ENCODE results near the gene FNBP1.

The FNBP1 gene

DNA sequence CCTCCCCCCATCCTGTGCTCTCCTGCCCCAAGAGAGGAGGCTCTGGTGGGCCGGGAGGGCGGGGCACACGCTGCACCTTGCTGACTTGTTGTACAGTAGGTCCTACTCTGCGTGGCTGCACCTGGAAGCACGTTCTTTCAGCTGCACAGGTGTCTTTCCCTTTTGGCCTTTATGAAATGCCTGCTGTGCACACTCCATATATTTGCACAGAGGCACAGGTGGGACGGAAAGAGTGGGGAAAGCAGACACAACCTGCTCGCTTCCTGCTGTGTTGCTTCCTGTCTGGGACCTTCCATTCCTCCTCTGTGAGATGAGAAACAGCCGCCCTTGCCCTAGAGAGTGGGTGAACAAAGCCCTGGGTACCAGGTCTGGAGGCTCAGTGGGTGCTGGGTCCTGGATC lies 203.0 kb downstream of the FNBP1 start:
- DNase-seq (ENCODE audit: low read depth): no peak
- no peak overlapping the region for H3K4me3 ChIP-seq (ENCODE audit: low read depth, low read length)
- TF ChIP-seq, protein P1, sequence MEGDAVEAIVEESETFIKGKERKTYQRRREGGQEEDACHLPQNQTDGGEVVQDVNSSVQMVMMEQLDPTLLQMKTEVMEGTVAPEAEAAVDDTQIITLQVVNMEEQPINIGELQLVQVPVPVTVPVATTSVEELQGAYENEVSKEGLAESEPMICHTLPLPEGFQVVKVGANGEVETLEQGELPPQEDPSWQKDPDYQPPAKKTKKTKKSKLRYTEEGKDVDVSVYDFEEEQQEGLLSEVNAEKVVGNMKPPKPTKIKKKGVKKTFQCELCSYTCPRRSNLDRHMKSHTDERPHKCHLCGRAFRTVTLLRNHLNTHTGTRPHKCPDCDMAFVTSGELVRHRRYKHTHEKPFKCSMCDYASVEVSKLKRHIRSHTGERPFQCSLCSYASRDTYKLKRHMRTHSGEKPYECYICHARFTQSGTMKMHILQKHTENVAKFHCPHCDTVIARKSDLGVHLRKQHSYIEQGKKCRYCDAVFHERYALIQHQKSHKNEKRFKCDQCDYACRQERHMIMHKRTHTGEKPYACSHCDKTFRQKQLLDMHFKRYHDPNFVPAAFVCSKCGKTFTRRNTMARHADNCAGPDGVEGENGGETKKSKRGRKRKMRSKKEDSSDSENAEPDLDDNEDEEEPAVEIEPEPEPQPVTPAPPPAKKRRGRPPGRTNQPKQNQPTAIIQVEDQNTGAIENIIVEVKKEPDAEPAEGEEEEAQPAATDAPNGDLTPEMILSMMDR (IDR thresholded peaks at IDR 0.05; ENCODE audit: low read depth, low read length, missing control alignments): no peak

DNA sequence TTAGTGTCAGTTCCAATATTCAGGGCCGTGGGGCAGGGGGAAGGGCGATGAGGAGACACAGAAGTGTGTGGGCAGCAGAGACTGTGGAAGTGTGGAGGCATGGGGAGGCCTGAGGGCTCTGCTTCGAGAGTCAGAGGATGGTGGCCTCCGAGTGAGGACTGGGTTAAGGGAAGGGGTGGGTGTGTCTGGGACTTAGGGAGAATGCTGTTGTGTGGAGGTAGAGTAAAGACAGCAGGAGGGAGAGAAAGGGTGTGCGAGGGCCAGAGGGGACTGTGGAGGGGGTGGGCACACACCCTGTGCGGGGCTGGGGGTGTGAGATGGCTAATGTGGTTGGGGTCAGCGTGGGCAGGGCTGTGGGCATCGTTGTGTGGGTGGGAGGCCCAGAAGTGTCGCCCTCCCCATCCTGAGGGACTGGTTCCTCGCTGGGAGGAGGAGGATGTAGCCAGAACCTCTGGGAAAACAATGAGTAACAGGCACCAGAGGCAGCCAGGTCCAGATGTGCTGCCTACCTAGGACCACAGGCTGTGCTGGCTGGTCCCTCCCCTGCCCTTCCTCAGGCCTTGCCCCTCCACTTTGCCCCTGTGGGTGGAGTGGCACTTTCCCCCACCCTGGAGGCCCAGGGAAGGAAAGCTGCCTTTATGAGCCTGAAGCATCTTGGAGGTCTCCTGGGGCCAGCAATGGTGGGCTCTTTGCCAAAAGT lies 203.5 kb downstream of the FNBP1 start:
- TF ChIP-seq, protein P1 (IDR thresholded peaks at IDR 0.05; ENCODE audit: low read depth, low read length, missing control alignments): no peak
- no peak for DNase-seq (ENCODE audit: low read depth)

DNA sequence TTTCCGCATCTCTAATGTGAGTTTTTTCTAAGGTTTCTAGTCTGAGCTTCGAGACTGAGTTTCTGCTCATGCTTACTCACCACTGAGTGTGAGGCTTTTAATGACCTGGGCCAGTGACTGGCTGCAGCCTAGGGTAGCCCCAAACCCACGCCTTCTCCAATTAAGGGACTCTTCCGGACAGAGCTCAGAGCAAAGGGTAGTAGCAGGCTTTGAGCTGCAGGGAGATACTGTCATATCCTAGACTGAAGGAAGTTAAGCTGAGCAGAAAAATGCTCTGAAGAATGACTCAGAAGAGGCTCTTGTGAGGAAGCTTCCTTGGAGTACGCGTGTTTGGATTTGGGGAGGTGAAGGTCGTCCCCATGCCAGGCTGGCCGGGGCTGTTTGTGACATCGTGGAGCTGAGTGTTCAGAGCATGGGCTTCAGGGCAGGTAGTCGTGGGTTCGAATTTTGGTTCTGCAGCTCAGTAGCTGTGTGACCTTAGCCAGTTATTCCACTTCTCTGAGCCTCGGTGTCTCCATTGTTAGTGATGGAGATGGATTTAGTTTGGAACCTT lies 204.2 kb downstream of the FNBP1 start:
- TF ChIP-seq, protein P1 (IDR thresholded peaks at IDR 0.05; ENCODE audit: low read depth, low read length, missing control alignments): no peak
- DNase-seq (ENCODE audit: low read depth): no peak

More for the DNA sequence above, 203.5 kb downstream of the FNBP1 start:
- no peak overlapping the region for H3K4me3 ChIP-seq (ENCODE audit: low read depth, low read length)

More for the DNA sequence above, 204.2 kb downstream of the FNBP1 start:
- H3K4me3 ChIP-seq (ENCODE audit: low read depth, low read length): no peak overlapping the region

Measured in GM12864 (cell line).